Loucy (cell line): Measurements from ENCODE around the gene UFSP1.
"Not testable (repeated sequence)": the region's sequence is repeated elsewhere in the genome, so short reads cannot be mapped to it uniquely, and the experiment has no call there.

Experiments
- H2AFZ ChIP-seq: fragments of 200-600 bp; sonication (generic); 2 replicates; pipeline ENCODE4 v1.6.0; 2016; ENCODE audit warnings: antibody characterized with exemption, mild to moderate bottlenecking, low read length, moderate library complexity
- H3F3A ChIP-seq: fragments of 200-600 bp; 2 replicates; pipeline ENCODE4 v1.6.0; 2016; ENCODE audit warnings: antibody characterized with exemption, low read depth, mild to moderate bottlenecking
- H3K27me3 ChIP-seq: fragments of 200-600 bp; sonication (generic); 2 replicates; pipeline ENCODE4 v1.6.1; 2014; ENCODE audit warnings: low read length, mild to moderate bottlenecking; ENCODE audit not compliant: insufficient read depth, poor library complexity, severe bottlenecking
- H3K36me3 ChIP-seq: fragments of 200-600 bp; sonication (generic); 2 replicates; pipeline ENCODE4 v1.6.1; 2016; ENCODE audit warnings: low read length; ENCODE audit not compliant: insufficient read depth
- H3K4me1 ChIP-seq: fragments of 200-600 bp; sonication (generic); 2 replicates; pipeline ENCODE4 v1.5.1; 2014; ENCODE audit warnings: low read length, mild to moderate bottlenecking; ENCODE audit not compliant: insufficient read depth, poor library complexity, severe bottlenecking
- H3K4me2 ChIP-seq: fragments of 200-600 bp; sonication (generic); 2 replicates; pipeline ENCODE4 v1.6.0; 2014; ENCODE audit warnings: antibody characterized with exemption, low read length, low read depth, mild to moderate bottlenecking; ENCODE audit not compliant: poor library complexity, severe bottlenecking
- H3K4me3 ChIP-seq: fragments of 200-600 bp; sonication (generic); 2 replicates; pipeline ENCODE4 v1.5.1; 2014; ENCODE audit warnings: low read length, mild to moderate bottlenecking, mixed read lengths; ENCODE audit not compliant: poor library complexity, severe bottlenecking
- H3K79me2 ChIP-seq: fragments of 200-600 bp; sonication (generic); 2 replicates; pipeline ENCODE4 v1.6.1; 2014; ENCODE audit warnings: low read length; ENCODE audit not compliant: insufficient read depth
- H3K9ac ChIP-seq: fragments of 200-600 bp; sonication (generic); 2 replicates; pipeline ENCODE4 v1.6.0; 2014; ENCODE audit warnings: mild to moderate bottlenecking, low read depth, low read length, moderate library complexity; ENCODE audit not compliant: poor library complexity, severe bottlenecking
- H3K9me2 ChIP-seq: fragments of 200-600 bp; sonication (generic); replicated peaks from 2 replicates; pipeline ENCODE4 v1.6.1; 2016; ENCODE audit warnings: low read depth, low read length, mixed read lengths
- H3K9me3 ChIP-seq: fragments of 200-600 bp; sonication (generic); 2 replicates; pipeline ENCODE4 v1.6.1; 2014; ENCODE audit warnings: mild to moderate bottlenecking, antibody characterized with exemption, low read length, low read depth; ENCODE audit not compliant: insufficient read depth
- H4K20me1 ChIP-seq: fragments of 200-600 bp; sonication (generic); 2 replicates; pipeline ENCODE4 v1.6.0; 2014; ENCODE audit warnings: antibody characterized with exemption, low read length, mild to moderate bottlenecking; ENCODE audit not compliant: insufficient read depth, poor library complexity, severe bottlenecking
- EZH2phosphoT487 ChIP-seq: fragments of 200-600 bp; IDR thresholded peaks from 2 replicates; pipeline ENCODE4 v1.6.1; 2018; ENCODE audit warnings: antibody characterized with exemption, mild to moderate bottlenecking, moderate library complexity, borderline replicate concordance
- TF ChIP-seq, protein P1 (sequence below): fragments of 200-600 bp; sonication (generic); conservative IDR thresholded peaks from 2 replicates; pipeline ENCODE4 v1.5.1; 2014; ENCODE audit warnings: mild to moderate bottlenecking, antibody characterized with exemption, low read length

Gene UFSP1

DNA sequence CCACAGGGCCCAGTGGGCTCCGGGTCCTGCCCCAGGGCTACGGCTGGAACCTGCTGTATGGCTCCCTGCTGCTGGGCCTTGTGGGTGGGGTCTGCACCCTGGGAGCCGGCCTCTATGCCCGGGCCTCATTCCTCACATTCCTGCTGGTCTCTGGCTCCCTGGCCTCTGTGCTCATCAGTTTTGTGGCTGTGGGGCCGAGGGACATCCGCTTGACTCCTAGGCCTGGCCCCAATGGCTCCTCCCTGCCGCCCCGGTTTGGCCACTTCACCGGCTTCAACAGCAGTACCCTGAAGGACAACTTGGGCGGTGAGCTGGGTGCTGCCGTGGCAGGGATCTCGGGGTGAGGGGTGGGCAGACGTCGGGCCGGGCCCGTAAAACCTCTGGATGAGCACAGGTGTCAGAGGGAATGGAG, 32.6 kb downstream of the UFSP1 start:
- Histone ChIP-seq H3K9ac (no peak overlapping the region), H3K36me3 (no peaks in the 10 kb centered on the region), H3K9me2 (no peaks in the 10 kb centered on the region), H3F3A (no peaks in the 10 kb centered on the region), H3K9me3 (no peaks in the 10 kb centered on the region), H4K20me1 (no peaks in the 10 kb centered on the region), H3K79me2 (peaks cover 11% of the 10 kb centered on the region; the same call in 1 of the 2 replicates), H3K4me1 (peaks cover 11% of the 10 kb centered on the region), H3K27me3 (no peaks in the 10 kb centered on the region), H3K4me2 (no peak overlapping the region), H3K4me3 (no peak overlapping the region), H2AFZ (no peak overlapping the region)
- TF ChIP-seq, protein P1, sequence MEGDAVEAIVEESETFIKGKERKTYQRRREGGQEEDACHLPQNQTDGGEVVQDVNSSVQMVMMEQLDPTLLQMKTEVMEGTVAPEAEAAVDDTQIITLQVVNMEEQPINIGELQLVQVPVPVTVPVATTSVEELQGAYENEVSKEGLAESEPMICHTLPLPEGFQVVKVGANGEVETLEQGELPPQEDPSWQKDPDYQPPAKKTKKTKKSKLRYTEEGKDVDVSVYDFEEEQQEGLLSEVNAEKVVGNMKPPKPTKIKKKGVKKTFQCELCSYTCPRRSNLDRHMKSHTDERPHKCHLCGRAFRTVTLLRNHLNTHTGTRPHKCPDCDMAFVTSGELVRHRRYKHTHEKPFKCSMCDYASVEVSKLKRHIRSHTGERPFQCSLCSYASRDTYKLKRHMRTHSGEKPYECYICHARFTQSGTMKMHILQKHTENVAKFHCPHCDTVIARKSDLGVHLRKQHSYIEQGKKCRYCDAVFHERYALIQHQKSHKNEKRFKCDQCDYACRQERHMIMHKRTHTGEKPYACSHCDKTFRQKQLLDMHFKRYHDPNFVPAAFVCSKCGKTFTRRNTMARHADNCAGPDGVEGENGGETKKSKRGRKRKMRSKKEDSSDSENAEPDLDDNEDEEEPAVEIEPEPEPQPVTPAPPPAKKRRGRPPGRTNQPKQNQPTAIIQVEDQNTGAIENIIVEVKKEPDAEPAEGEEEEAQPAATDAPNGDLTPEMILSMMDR, result no peak
- no peak for TF ChIP-seq EZH2phosphoT487

DNA sequence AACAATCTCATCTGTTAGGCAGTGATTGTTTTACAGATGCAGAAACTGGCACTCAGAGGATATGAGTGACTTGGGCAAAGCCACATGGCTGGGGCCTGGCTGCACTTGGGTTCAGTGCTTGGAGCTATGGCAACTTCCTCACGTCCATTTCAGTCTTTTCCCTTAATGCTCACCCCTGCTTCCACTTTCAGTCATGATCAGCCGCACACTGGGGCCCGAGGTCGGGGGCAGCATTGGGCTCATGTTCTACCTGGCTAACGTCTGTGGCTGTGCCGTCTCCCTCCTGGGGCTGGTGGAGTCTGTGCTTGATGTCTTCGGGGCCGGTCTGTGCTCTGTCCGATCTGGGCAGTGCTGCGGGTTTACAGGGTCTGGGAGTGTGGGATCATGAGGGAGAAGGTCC, 34.0 kb downstream of the UFSP1 start:
- no peak overlapping the region for H3K9ac ChIP-seq
- H3K9me3 ChIP-seq, result no peaks in the 10 kb centered on the region
- peaks cover 13% of the 10 kb centered on the region for H3K4me1 ChIP-seq
- H3K79me2 ChIP-seq, result peaks cover 11% of the 10 kb centered on the region; the same call in 1 of the 2 replicates
- H2AFZ ChIP-seq, result no peak overlapping the region
- H3K9me2 ChIP-seq, result no peaks in the 10 kb centered on the region
- no peak for TF ChIP-seq EZH2phosphoT487
- TF ChIP-seq, protein P1, result no peak
- H3K4me2 ChIP-seq, result no peak overlapping the region
- no peaks in the 10 kb centered on the region for H4K20me1 ChIP-seq
- H3F3A ChIP-seq, result no peaks in the 10 kb centered on the region
- H3K4me3 ChIP-seq, result no peak overlapping the region
- H3K36me3 ChIP-seq, result no peaks in the 10 kb centered on the region
- H3K27me3 ChIP-seq, result no peaks in the 10 kb centered on the region

DNA sequence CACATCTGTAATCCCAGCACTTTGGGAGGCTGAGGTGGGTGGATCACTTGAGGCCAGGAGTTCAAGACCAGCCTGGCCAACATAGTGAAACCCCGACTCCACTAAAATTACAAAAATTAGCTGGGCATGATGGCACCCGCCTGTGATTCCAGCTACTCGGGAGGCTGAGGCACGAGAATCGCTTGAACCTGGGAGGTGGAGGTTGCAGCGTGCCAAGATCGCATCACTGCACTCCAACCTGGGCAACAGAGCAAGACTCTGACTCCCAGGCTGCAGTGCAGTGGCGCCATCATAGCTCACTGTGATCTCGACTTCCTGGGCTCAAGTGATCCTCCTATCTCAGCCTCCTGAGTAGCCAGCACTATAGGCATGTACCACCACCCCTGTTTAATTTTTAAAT, 34.6 kb downstream of the UFSP1 start:
- not testable (repeated sequence) for H3K4me2 ChIP-seq, H3K9ac ChIP-seq

DNA sequence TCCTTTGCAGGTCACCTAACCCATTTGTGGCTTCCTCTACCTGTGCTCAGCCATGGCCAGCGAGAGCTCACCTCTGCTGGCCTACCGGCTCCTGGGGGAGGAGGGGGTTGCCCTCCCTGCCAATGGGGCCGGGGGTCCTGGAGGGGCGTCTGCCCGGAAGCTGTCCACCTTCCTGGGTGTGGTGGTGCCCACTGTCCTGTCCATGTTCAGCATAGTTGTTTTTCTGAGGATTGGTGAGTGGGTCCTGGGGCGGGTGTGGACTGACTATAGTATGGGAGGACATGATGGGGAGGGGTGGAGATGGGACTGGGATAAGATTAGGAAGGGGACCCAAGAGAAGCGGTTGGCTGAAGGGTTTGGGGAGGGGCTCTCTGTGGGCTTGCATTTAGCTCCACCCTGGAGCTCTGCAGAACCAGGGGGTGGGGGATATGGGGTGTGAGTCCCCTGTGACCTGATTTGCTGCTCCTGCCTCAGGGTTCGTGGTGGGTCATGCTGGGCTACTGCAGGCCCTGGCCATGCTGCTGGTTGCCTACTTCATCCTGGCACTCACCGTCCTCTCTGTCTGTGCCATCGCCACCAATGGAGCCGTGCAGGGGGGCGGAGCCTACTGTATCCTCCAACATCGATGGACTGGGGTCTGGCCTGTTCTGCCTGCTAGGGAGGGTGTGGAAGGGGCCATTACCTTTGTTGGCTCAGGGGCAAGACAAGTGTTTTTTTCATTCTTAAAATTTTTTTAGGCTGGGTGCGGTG, 35.2 kb downstream of the UFSP1 start:
- Histone ChIP-seq H4K20me1 (no peaks in the 10 kb centered on the region), H2AFZ (no peak overlapping the region), H3K27me3 (no peaks in the 10 kb centered on the region), H3K4me2 (peak overlapping the region; percentile 95), H3K79me2 (peaks cover 11% of the 10 kb centered on the region; the same call in 1 of the 2 replicates), H3K36me3 (no peaks in the 10 kb centered on the region), H3K9ac (no peak overlapping the region), H3K4me1 (peaks cover 13% of the 10 kb centered on the region), H3K4me3 (no peak overlapping the region), H3F3A (no peaks in the 10 kb centered on the region), H3K9me2 (no peaks in the 10 kb centered on the region), H3K9me3 (no peaks in the 10 kb centered on the region)
- TF ChIP-seq, protein P1, result no peak
- no peak for TF ChIP-seq EZH2phosphoT487

More for the DNA sequence above, 34.6 kb downstream of the UFSP1 start:
- not testable (repeated sequence) for H4K20me1 ChIP-seq, H3K4me3 ChIP-seq, H3F3A ChIP-seq, H3K36me3 ChIP-seq, H3K9me2 ChIP-seq, H3K27me3 ChIP-seq, H2AFZ ChIP-seq, H3K9me3 ChIP-seq
- Histone ChIP-seq H3K79me2 (peaks cover 11% of the 10 kb centered on the region; the same call in 1 of the 2 replicates), H3K4me1 (peaks cover 13% of the 10 kb centered on the region)
